Erythroblast (primary cell): ENCODE measurements around the gene TCF12.

Source experiments
- GATA1 ChIP-seq: IDR thresholded peaks from 2 replicates; pipeline ENCODE4 v1.6.1; 2011; ENCODE audit warnings: low read depth, mild to moderate bottlenecking, control low read depth, low read length, moderate library complexity
- POLR2A ChIP-seq: IDR thresholded peaks from 2 replicates; pipeline ENCODE4 v1.6.1; 2011; ENCODE audit warnings: mild to moderate bottlenecking, low read length

DNA sequence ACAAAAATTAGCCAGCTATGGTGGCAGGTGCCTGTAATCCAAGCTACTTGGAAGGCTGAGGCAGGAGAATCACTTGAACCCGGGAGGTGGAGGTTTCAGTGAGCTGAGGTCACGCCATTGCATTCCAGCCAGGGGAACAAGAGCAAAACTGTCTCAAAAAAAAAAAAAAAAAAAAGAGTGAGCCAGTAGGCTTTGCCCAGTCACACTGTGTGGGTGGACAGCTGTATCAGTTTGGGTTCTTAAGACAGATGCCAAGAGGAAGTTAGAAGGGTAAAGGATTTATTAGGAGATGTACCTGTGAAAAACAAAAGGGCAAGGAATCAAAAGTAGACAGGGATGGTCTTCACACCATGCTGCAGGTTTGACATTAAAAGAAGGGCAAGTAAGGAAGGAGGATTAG is 371.7 kb downstream of the TCF12 start:
- no peak for TF ChIP-seq POLR2A
- TF ChIP-seq GATA1, result no peak
